Right lobe of liver (tissue), 4 donors: Measurements from ENCODE around the gene MDP1.

Experiments
- POLR2A ChIP-seq: fragments of 450-650 bp; IDR thresholded peaks from one replicate; pipeline ENCODE4 v1.6.1; 2017; ENCODE audit warnings: antibody characterized with exemption, mild to moderate bottlenecking
- TF ChIP-seq, protein P1 (sequence below), 4 donors: fragments of 200-600 bp in 3 of 4; fragments of 450-650 bp in 1 of 4; IDR thresholded peaks; one replicate each; pipeline versions ENCODE4 v1.5.1 to v1.8.0; 2016 to 2022; ENCODE audit warnings: antibody characterized with exemption in 4 of 4, mild to moderate bottlenecking in 2 of 4
- donor health status: DM: no; HTN: no; CAD: no.
- donor health status: DM: no; HTN: no; CAD: no.
- donor health status: DM: no; HTN: yes; CAD: no.

DNA sequence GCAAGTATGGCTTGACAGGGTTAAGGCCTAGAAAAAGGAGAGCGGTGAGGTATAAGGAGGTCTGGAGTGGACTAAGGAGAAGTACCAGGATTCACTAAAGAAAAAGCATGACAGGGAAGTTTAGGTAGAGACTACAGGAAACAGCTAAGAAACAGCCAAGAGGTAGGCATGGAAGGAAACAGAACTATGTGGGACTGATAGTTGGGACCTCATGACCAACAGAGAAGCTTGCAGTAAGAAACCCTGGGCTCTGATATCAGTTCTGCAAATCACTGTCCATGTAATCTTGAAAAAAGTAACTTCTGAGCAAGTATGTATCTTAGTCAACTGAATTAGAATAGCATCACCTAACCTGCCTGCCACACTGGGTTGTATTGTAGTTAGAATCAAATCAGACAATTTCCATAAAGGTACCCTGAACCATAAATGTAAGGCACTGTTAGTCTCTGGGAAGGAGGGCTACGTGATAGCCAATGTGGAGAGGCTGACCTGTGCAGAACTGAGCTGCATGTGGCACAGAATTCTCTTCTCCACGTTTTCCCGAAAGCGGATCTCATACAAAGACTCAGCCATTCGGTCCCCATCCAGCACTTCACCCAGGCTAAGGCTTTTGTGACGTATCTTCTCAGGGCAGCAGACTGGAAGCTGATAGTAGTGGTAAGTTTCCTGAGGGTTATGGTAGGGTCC lies 21.5 kb downstream of the MDP1 start:
- TF ChIP-seq, protein P1, sequence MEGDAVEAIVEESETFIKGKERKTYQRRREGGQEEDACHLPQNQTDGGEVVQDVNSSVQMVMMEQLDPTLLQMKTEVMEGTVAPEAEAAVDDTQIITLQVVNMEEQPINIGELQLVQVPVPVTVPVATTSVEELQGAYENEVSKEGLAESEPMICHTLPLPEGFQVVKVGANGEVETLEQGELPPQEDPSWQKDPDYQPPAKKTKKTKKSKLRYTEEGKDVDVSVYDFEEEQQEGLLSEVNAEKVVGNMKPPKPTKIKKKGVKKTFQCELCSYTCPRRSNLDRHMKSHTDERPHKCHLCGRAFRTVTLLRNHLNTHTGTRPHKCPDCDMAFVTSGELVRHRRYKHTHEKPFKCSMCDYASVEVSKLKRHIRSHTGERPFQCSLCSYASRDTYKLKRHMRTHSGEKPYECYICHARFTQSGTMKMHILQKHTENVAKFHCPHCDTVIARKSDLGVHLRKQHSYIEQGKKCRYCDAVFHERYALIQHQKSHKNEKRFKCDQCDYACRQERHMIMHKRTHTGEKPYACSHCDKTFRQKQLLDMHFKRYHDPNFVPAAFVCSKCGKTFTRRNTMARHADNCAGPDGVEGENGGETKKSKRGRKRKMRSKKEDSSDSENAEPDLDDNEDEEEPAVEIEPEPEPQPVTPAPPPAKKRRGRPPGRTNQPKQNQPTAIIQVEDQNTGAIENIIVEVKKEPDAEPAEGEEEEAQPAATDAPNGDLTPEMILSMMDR (IDR thresholded peaks at IDR 0.05) = no peak
- TF ChIP-seq POLR2A = no peak
